ENCODE data around the gene NDUFS3.
"Not testable (repeated sequence)": the region's sequence is repeated elsewhere in the genome, so short reads cannot be mapped to it uniquely, and the experiment has no call there.

Gene NDUFS3

DNA sequence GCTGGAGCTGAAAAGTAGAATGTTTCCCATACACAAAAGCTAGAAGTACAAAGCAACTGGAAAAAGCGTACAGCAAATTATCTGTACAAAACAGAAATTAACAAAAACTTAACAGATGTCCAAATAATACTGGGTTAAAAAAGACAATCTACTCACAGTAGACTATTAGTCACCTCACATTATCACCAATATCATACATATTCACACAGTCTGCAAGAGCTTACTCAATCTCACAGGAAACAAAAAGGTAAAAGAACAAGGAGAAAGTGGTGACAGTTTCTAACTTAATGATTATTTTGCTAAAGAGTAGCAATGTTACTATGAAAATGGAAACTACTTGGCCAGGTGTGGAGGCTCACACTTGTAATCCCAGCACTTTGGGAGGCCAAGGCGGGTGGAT is 37.8 kb upstream of the NDUFS3 start:
- Histone ChIP-seq H3K27ac (ENCODE audit: poor library complexity, severe bottlenecking) (peak overlapping the region; percentile 98), H3K4me3 (ENCODE audit: severe bottlenecking) (no peak overlapping the region), H3K27me3 (ENCODE audit: insufficient read depth, poor library complexity, severe bottlenecking) (no peaks in the 10 kb centered on the region), H3K36me3 (ENCODE audit: low read depth) (peaks cover 15% of the 10 kb centered on the region), H3K4me1 (ENCODE audit: insufficient read depth, poor library complexity, severe bottlenecking) (peaks cover 33% of the 10 kb centered on the region), H3K9me3 (ENCODE audit: severe bottlenecking) (no peaks in the 10 kb centered on the region)
- ATAC-seq (ENCODE audit: low read depth) (no peak), DNase-seq (ENCODE audit: low spot score) (no peak)
- TF ChIP-seq, protein P1, sequence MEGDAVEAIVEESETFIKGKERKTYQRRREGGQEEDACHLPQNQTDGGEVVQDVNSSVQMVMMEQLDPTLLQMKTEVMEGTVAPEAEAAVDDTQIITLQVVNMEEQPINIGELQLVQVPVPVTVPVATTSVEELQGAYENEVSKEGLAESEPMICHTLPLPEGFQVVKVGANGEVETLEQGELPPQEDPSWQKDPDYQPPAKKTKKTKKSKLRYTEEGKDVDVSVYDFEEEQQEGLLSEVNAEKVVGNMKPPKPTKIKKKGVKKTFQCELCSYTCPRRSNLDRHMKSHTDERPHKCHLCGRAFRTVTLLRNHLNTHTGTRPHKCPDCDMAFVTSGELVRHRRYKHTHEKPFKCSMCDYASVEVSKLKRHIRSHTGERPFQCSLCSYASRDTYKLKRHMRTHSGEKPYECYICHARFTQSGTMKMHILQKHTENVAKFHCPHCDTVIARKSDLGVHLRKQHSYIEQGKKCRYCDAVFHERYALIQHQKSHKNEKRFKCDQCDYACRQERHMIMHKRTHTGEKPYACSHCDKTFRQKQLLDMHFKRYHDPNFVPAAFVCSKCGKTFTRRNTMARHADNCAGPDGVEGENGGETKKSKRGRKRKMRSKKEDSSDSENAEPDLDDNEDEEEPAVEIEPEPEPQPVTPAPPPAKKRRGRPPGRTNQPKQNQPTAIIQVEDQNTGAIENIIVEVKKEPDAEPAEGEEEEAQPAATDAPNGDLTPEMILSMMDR (IDR thresholded peaks at IDR 0.05; ENCODE audit: poor library complexity, severe bottlenecking) = no peak

GRCh38 chr11:47545298-47545697 is 33.6 kb upstream of the NDUFS3 start:
- H3K27ac ChIP-seq (ENCODE audit: poor library complexity, severe bottlenecking) = no peak overlapping the region
- H3K27me3 ChIP-seq (ENCODE audit: insufficient read depth, poor library complexity, severe bottlenecking) = no peaks in the 10 kb centered on the region
- DNase-seq (ENCODE audit: low spot score) (no peak), ATAC-seq (ENCODE audit: low read depth) (no peak)
- H3K9me3 ChIP-seq (ENCODE audit: severe bottlenecking) = no peaks in the 10 kb centered on the region
- TF ChIP-seq, protein P1 (IDR thresholded peaks at IDR 0.05; ENCODE audit: poor library complexity, severe bottlenecking) = no peak
- no peak overlapping the region for H3K4me3 ChIP-seq (ENCODE audit: severe bottlenecking)
- H3K36me3 ChIP-seq (ENCODE audit: low read depth) = peaks cover 36% of the 10 kb centered on the region
- H3K4me1 ChIP-seq (ENCODE audit: insufficient read depth, poor library complexity, severe bottlenecking) = peaks cover 37% of the 10 kb centered on the region

GRCh38 chr11:47546274-47546673 is 32.6 kb upstream of the NDUFS3 start:
- ATAC-seq (ENCODE audit: low read depth) = not testable (repeated sequence)
- H3K36me3 ChIP-seq (ENCODE audit: low read depth) = peaks cover 44% of the 10 kb centered on the region

DNA sequence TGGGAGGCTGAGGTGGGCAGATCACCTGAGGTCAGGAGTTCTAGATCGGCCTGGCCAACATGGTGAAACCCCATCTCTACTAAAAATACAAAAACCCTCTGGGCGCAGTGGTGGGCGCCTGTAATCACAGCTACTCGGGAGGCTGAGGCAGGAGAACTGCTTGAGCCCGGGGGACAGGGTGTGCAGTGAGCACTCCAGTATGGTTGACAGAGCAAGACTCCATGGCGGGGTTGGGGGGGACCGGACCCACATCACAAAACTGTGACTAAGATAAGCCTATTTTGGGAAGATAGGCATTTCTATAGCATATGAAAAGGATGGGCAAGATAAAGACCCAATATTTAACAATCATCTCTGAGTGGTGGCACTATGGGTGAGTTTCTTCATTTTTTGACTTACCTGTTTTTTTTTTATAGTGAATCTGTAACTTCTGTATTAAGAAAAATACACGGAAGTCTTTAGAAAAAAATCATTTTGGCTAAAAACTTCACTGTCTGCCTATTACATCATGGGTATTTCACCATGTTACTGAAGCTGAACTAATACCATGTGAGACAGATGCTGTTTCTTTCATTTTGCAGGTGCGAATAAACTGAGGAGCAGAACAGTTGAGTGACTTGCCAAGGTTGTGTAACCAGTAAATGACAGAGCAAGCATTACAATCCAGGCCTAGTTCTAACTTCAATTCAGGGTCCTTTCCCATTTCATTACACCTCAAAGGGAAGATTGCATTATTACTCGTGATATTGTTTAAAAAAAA is 28.4 kb upstream of the NDUFS3 start:
- ATAC-seq (ENCODE audit: low read depth) (no peak), DNase-seq (ENCODE audit: low spot score) (no peak)
- Histone ChIP-seq H3K27me3 (ENCODE audit: insufficient read depth, poor library complexity, severe bottlenecking) (no peaks in the 10 kb centered on the region), H3K4me1 (ENCODE audit: insufficient read depth, poor library complexity, severe bottlenecking) (peaks cover 30% of the 10 kb centered on the region), H3K36me3 (ENCODE audit: low read depth) (peaks cover 43% of the 10 kb centered on the region), H3K9me3 (ENCODE audit: severe bottlenecking) (no peaks in the 10 kb centered on the region), H3K4me3 (ENCODE audit: severe bottlenecking) (peak overlapping the region; percentile 75), H3K27ac (ENCODE audit: poor library complexity, severe bottlenecking) (no peak overlapping the region)
- TF ChIP-seq, protein P1 (IDR thresholded peaks at IDR 0.05; ENCODE audit: poor library complexity, severe bottlenecking) = no peak

More at GRCh38 chr11:47546274-47546673, 32.6 kb upstream of the NDUFS3 start:
- not testable (repeated sequence) for H3K27me3 ChIP-seq (ENCODE audit: insufficient read depth, poor library complexity, severe bottlenecking); H3K27ac ChIP-seq (ENCODE audit: poor library complexity, severe bottlenecking); DNase-seq (ENCODE audit: low spot score); H3K4me3 ChIP-seq (ENCODE audit: severe bottlenecking); H3K9me3 ChIP-seq (ENCODE audit: severe bottlenecking)
- peaks cover 33% of the 10 kb centered on the region for H3K4me1 ChIP-seq (ENCODE audit: insufficient read depth, poor library complexity, severe bottlenecking)

DNA sequence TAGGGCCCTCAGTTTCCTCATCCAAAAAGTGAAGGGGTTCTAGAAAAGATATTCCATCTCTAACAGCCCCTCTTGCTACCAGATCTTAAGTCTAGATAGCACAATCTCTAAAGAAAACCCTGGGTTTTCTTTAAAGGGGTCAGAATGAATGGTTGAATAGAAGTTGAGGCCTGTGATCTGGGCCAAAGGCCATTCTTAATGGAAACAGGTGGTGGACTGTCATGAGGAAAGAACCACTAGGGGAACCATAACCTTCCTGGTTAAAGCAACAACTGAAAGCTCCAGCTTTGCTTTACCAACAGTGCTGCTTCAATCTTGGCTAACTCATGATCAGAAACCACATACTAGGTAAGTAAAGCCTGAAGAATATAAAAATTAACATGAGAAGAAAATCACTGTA is 27.8 kb upstream of the NDUFS3 start:
- Histone ChIP-seq H3K4me3 (ENCODE audit: severe bottlenecking) (peak overlapping the region; percentile 75), H3K27me3 (ENCODE audit: insufficient read depth, poor library complexity, severe bottlenecking) (no peaks in the 10 kb centered on the region), H3K9me3 (ENCODE audit: severe bottlenecking) (no peaks in the 10 kb centered on the region), H3K27ac (ENCODE audit: poor library complexity, severe bottlenecking) (peak overlapping the region; percentile 82), H3K4me1 (ENCODE audit: insufficient read depth, poor library complexity, severe bottlenecking) (peaks cover 30% of the 10 kb centered on the region), H3K36me3 (ENCODE audit: low read depth) (peaks cover 41% of the 10 kb centered on the region)
- DNase-seq (ENCODE audit: low spot score) (no peak), ATAC-seq (ENCODE audit: low read depth) (no peak)
- TF ChIP-seq, protein P1 (IDR thresholded peaks at IDR 0.05; ENCODE audit: poor library complexity, severe bottlenecking) = peak; percentile 35
